Measurements from ENCODE around the gene ALPI. TPM values are rescaled to one million over a fixed set of nuclear protein-coding genes. Genes with fewer than 3 reads are reported as not detected.

ALPI gene
- total RNA-seq, 1 donor from 2014 or later, result not detected

DNA sequence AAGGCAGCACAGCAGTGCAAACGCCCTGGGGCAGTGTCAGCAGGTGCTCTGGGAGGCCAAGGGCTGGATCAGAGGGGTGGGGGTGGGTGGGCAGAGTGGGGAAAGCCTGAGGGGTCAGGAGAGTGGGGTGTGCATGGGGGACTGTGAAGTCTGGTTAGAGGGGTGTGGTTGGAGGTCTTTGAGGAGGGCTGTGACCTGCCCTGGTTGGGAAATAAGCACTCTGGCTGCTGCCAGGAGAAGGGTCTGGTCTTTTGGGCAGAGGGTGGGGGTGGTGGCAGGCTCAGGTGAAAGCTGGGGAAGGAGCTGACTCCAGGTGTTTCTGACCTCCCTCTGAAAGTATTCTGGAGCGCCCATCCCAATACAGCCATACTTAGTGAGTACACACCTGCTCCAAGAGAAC lies 4.2 kb downstream of the ALPI start:
- no peak for DNase-seq

DNA sequence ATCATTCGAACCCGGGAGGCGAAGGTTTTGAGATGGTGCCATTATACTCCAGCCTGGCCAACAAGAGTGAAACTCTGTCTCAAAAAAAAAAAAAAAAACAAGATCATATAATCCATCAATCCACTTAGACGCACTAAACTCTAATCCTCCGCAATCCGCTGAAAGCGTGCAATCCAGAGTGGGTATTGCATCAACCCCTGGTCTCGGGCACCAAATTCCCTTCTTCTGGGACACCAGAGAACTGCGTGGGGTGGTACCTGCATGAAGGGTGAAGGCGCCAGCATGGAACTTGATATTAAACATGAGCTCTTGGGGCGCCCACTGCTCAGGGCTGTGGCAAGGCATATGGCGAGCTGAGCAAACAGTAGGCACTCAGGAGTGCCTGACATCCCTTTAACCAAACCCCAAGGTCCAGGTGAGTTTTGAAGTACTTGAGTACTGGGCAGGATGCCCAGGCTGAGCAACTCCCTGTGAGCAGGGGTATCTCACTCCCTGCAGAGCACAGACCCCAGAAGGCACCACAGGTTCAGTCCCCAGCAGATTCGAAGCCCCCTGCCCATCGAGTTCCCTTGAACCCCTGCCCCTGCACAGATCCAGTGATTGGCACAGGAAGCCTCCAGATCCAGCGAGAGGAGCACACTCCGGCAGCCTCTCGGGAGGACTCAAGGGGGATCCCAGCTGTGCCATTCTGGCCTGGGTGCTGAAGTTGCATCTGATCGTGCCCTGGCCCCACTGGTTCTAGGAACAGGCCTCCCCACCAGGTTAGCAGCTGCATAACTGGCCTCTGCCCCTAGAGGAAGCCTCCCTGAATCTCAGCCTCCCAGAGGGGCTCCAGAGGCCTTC lies 8.0 kb downstream of the ALPI start:
- no peak for DNase-seq

DNA sequence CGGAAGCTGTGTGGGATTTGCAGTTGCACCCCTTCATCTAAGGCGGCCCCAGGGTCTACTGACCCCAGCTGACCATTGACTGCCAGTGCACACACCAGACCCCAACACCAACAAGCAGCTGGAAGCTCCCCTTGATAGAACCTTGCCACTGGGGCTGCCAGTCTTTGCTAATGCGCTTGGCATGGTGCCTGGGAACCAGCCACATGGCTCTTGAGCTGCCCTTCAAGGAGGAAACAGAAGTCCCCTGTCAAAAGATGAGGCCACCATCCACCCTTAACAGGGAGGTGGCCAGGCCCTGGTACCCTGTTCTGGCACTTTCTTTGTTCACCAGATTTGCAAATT lies 8.6 kb downstream of the ALPI start:
- no peak for DNase-seq

DNA sequence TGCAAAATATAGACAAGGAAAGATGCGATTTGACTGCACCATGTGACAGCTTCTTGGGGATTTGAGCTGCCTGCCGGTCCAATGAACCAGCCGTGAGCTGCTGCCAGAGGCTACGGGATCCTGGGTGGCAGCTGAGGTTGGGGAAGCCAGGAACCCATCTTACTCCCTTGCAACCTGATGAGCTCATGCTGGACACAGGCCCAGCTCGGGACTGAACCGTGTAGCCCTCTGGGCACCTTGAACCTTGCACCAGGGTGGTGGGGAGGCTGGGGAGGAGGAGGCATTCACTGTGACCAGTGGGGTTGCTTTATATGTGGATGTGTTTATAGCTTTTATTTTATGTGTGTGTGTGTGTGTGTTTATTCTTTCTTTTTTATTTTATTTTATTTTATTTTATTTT lies 9.1 kb downstream of the ALPI start:
- DNase-seq, result no peak

DNA sequence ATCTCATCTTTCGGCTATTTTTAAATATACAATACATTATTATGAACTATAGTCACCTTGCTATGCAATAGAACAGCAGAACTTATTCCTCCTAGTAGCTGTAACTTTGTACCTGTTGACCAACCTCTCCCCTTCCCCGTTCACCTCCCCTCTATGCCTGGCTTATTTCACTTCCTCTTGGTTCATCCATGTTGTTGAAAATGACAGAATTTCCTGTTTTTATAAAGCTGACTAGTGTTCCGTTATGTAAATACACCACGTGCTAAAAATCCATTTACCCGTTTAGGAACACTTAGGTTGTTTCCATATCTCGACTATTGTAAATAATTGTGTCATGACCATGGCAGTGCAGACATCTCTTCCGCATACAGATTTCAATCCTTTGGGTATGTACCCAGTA lies 10.3 kb downstream of the ALPI start:
- DNase-seq, result no peak

DNA sequence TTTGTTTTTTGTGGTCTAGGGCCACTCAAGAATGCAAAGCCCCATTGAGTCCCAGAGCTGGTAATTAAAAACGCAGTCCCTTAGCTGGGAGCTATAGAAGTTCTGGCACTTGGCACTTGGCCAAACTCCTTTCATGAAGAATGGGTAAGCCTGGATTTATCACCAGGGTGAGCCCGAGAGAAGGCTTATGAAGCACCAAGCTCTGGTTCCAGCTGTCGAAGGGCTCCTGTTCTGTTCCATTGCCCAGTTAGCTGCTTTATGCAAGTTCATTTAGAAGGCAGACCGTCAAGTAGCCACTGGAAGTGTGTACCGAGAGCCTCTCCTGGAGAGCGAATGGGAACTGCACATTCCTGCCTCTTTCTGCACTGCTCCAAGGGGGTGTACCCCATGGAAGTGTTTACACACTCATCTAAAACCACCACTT lies 17.5 kb downstream of the ALPI start:
- DNase-seq, result no peak

DNA sequence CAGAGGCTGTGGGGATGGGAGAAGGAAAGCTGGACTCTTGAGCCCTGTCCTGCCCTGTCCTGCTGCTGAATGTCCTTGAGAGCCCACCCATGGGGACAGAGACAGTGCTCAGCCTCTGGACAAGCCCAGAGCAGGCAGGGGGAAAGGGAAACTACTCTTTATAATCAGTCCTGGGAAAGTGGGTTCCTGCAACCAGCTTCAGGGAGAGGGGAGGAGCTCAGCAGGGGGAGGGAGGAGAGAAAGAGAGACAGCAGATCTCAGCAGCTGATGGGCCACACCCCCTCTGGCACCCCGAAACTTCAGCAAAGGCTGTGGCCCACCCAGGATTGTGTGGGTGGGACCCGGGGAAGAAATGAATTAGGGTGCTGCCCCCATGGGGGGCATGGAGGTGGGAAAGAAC lies 20.1 kb downstream of the ALPI start:
- DNase-seq, result no peak

DNA sequence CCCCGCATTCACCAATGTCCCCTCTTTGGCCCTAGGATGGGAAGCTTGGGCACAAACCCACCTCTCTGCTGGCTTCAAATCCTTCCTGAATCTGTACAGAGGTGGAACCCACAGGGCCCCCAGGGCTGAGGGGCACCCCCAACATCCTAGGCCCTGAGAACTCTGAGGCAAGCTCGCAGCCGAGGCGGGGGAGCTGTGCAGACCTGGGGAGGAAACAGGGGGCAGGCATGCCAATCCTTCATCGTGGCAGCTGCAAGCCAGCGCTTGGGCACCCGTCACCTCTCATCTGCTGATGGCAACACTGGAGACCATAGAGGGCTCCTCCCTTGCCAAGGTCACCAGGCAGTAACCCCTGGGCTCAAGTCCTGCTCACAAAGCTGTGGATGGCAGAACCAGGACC lies 20.8 kb downstream of the ALPI start:
- DNase-seq, result no peak

DNA sequence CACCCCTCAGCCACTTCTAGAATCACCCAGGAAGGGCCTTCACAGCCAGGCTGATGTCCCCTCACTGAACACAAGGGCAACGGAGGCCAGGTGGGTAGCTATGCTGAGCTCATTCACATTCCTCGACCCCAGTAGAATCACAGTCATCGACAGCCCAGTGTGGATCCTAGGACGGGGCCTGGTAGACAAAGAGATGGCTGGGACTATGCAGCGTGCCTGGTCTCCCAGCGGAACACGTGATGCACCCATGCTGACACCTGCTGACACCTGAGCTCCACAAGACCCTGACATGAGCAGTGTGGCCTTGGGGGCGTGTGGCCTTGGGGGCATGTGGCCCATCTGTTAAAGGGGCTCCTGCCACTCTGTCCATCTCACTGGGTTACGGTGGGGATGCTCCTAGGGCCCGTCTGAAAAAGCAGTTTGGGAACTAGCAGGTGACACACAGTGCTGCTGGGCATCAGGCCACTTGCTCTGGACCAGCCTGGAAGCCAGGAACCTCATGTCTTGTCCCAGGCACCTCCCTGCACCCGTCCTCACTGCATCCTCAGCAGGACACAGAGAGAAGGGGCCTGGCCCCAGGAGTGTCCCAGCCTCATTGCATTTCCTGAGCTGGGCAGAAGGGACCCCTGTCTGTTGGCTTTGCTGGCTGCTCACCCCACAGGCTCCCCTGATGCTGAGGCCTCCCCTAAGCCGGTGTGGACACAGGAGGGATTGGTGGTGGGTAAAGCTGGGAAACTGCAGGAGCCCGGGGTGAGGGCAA lies 22.0 kb downstream of the ALPI start:
- no peak for DNase-seq

DNA sequence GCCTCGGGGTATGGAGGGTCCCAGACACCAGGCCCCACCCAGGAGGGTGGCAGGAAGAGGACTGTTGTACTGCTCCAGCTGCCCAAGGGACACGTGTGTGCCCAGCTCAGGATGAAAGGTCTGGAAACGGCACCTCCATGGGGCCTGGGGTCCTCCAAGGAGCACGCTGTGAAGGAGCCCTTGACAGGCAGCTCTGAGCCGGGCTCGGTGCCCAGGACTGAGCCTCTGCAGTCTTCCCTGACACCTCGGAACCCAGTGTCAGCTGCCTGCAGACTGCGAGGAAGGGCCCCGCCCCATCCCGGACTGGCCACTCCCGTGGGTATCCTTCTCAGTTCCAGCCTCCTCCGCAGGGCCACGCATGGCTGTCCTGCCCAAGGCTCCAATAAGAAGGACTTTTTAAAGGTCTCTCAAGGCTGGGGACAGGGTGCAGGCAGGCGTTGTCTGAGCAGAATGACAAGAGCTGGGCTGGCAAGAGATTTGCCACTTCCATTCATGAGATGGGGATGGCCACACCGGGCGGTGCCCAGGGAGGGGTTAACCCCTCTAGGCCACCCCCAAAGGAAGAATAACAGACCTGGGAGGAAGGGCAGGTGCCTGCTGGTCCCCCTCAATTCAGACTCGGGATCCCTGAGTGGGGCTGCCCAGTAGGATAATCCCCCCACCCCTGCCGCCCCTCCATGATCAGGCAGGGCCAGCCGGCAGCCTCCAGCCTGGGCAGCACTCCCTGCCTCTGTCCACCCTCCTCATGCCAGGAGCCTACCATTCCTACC lies 22.8 kb downstream of the ALPI start:
- no peak for DNase-seq

DNA sequence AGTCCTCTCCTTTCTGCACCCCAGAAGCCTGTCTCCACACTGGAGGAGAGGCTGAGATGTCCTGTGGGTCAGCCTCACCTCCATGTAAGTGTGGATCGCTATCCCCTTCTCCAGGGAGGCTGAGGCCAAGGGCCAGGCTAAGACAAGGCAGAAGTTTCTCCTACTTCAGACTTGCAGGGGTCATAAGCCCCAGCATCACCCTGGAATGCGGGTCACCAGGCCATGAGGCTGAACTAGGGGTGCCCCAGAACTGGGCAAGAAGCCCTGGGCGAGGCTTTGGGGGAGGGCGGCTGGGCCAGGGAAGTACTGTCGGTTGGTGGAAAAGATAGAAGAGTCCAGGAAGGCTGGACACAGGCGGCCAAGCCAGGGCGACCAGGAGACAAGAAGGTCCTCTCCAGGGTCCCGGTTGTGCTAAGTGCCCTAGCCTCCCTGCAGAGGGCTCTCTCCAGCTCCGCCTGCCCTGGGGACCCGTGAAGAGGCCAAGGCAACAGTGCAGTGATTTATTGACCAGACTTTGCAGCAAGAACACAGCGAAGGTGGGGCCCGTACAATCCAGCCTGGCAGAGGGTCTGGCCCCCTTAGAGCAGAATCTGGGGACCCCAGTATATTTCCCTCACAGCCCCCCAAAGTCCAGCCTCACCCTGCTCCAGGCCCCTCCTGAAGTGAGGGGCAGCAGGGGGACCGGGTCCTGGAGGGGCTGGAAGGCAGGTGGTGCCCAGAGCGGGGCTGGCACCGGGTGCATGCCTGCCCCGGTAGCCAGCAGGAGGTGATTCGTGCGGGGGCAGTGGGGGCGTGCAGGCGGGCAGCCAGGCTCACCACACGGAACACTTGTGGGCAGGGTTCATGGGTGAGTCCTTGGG lies 23.6 kb downstream of the ALPI start:
- no peak for DNase-seq

DNA sequence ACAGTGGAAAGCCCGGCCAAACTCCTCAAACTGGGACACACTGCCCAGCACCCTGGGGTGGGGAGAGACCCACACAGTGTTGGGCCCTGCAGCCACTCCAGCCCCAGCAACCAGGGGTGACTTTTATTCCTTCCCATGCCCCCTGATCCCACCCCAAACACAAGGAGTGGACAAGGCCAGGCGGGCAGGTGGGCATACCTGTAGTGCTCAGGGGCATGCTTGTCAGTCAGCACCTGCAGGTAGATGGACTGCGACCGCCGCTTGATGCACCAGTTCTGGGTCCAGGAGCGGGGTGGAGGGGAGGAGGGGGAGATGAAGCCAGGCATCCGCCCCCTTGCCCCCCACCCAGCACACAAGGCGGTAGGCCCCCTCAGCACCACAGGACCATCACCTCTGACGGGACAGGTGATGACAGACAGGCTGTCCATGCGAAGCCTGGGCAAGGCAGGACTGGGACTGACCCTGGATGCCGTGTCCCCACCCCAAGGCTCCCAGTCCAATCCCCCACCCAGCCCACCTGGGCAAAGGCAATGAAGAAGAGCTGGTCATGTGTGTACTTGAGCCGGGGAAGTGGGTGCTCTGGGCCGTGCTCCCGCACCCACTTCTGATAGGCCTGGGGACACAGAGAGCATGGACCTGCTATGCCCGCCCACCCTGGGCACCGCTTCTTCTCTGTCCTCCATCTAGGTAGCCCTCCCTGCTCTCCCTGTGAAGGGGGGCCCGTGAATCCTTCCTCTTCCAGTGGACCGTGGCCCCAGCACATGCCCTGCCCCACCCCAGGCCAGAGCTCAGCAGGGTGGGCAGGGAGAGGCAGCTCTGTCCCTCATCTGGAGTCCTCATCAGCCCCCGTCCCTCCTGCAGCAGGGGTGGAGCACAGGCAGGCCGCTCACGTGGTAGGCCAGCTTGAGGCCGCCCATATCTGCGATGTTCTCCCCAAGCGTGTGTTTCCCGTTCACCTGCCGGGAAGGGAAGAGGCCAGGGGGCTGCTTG lies 24.5 kb downstream of the ALPI start:
- no peak for DNase-seq

DNA sequence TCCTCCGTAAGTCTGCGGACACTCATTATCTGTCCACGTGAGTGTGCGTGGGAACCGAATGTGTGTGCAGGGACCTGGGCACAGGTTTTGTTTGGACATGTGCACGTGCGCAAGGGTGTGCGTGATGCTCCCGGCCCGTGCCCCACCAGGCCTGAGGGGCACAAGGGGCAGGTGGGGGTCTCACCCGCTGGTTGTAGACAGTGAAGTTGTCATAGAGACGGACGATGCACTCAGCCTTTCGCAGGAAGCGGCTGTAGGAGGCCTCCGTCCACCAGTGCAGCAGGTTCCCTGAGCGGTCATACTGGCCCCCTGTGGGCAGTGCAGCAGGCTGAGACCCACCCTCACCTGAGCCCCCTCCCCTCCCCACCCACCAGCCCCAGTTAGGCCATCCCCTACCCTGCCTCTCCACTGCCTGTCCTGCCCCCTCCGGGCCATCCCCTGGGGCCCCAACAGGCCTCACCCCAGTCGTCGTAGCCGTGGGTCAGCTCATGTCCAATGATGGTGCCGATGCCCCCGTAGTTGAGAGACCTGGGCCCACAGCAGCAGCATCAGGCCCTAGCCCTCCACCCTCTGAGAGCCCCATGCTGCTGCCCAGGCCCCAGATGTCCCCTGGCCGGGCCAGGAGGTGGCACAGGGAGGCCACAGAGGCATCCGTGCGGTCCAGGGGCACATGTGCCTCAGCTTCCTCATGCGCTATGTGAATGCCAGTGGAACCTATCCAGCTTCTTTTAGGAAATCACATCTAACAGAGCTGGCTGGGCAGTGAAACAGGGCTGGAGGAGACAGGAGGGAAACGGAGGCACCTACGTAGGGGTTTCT lies 25.6 kb downstream of the ALPI start:
- DNase-seq, result no peak

DNA sequence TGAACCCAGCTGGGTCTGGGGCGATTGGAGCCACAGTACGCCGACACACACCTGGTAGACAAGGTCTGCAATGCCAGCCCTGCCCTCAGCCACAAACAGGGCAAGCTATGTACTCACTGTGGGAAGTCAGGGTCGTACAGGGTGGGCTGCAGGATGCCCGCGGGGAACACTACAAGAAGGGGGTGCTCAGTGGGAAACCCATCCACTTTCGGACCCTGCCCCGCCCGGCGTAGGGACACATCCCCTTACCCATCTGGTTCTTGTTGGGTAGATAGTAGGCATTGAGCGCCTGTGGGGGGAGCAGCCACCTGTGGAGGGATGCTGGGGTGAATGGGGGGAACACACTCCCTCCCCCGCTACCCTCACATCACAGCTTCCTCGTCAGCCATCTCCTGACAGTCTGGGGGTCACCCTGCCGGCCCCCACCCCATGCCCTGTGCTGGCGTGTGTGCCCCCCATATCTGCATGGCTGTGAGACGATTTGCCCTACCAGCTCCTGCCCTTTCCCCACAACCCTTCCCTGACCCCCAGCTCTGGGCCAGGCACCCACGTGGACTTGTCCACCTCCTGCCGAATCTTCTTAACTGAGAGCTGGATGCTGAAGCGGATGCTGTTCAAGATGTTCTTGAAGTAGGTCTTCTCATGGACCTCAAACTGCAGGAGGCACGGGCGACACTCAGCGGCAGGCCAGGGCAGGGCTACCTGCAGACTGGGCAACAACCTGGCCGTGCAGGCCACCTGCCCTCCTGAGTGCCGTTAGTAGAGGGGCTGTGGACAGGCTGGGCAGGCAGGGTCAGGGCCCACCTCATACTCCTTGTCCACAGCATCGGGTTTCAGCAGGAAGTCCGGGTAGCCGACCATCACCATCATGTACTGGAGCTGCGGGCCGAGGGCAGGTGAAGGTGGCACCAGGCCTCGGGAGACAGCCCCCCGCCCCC lies 26.6 kb downstream of the ALPI start:
- no peak for DNase-seq

DNA sequence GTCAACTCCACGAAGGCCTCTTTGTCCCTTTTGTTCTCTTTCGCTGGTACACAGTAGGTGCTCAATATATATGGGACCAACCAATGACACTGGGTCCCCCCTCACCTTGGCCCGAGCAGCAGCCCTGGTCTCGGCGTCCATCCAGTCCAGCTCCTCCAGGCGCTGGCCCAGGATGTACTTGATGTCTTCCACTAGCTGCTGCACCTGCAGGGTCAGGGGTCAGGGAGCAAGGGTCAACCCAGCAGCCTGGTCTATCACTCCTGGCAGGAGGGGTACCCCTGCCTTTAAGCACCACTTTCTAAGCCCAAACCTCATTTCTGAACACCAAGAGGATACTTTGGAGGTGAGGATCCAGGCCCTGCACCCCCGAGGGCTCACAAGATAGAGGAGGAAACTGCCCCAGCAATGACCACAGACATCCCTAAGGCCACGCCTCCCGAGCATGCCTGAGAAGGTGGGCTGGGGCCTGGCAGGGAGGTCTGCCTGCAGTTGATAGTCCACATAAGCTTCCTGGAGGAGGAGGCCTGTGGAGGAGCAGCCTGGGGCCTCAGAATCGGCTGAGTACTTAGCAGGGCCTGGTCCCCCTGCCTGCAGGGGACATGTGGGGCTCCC lies 27.5 kb downstream of the ALPI start:
- no peak for DNase-seq

DNA sequence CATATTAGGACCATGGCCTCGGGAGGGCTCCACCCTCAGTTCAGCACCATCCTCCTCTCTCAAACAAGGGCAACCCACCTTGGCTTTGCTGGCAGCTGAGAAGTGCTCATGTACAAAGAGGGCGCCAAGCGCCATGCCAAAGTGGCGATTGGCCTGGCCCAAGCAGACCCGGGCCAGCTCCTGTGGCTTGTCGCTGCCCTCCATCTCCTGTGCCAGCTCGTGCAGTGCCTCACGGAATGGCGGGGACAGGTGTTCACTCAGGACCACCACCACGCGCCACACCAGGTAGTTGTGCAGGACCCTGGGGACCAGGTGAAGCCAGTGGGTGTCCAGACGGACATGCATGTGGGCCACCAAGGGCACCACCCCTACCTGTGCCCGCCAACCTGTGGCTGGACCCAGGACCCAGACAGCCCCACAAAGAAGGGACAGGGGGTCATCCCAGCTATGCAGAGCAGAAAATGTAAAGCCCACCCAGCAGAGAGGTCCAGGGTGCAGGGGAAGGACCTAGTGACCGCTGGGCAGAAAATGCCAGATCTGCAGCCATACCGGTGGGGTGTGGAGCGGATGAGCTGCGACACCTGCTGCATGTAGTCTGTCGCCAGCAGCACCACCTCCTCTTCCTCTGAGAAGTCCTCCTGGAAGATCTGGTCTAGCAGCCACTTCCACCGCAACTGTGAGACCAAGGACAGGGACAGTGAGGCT lies 28.1 kb downstream of the ALPI start:
- no peak for DNase-seq

DNA sequence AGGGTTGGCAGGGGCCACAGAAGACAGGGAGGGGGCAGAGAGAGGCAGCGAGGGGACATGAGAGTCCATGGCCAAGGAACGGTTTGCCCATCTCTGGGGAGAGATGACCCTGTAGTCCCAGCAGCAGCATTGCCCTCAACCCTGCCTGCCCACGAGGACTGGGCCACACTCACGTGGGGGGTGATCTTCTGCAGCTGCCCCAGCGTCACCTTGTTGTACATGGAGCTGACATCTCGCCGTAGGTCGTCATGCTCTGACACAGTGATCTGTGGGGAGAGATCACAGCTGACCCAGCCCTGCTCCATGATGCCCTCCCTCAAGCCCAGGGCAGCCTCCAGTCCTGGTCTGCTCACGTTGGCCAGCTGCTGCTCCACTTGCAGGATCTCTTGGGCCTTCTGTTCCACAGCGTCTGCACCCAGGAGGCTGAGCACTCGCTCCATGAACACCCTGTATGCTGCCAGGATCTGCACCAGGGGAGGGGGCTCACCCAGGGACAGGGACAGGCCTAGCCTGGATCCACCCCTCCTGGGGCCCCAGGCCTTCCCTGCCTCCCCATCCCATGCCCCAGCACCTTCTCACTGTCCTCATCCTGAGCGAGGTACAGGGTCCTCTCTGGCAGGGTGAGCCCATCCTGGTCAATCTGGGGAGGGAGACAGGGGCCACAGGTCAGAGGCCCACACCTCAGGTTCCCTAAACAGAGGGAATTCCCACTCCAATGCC lies 28.8 kb downstream of the ALPI start:
- DNase-seq, result no peak
